Measurements from ENCODE around the gene THAP11. TPM values are rescaled to one million over a fixed set of nuclear protein-coding genes. Genes with fewer than 3 reads are reported as not detected.

THAP11 gene
- total and polyA plus RNA-seq, 2 of the 13 experiments (the other 11 are each of a cell fraction or from before 2014, with no cell fraction given), result 44.2 to 53.4 TPM

DNA sequence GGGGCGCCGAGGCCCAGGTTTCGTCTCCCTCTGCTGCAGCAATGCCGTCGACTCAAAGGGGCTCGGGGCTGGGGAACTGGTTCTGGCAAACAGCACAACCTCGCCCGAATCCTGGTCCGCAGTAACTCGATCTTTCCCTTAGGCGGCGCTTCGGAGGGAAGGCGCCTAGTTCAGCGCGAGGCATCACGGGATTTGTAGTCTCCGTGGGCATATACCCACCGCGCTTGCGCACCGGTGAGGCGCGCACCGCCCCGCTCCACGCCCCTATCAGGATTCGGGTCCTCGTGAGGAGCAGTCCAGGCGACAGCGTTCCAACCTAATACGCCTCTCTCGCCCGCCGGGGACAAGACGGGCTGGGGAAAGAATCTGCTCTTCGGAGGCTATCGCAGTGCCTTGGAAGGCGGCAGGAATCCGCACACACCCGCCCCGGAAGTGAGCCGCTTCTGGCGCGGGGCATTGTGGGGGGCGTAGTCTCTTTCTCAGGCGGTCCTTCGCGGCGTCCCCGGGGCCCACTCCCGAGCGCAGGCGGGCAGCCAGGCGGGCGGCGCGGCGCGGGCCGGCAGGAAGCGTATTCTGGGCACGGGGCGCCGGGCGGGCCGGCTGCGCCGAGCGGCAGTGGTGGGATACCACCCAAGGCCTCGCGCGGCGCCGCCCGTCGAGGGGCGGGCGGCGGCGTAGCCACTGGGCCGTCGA, at the start of gene THAP11 (continued):
- TF ChIP-seq, protein P1, sequence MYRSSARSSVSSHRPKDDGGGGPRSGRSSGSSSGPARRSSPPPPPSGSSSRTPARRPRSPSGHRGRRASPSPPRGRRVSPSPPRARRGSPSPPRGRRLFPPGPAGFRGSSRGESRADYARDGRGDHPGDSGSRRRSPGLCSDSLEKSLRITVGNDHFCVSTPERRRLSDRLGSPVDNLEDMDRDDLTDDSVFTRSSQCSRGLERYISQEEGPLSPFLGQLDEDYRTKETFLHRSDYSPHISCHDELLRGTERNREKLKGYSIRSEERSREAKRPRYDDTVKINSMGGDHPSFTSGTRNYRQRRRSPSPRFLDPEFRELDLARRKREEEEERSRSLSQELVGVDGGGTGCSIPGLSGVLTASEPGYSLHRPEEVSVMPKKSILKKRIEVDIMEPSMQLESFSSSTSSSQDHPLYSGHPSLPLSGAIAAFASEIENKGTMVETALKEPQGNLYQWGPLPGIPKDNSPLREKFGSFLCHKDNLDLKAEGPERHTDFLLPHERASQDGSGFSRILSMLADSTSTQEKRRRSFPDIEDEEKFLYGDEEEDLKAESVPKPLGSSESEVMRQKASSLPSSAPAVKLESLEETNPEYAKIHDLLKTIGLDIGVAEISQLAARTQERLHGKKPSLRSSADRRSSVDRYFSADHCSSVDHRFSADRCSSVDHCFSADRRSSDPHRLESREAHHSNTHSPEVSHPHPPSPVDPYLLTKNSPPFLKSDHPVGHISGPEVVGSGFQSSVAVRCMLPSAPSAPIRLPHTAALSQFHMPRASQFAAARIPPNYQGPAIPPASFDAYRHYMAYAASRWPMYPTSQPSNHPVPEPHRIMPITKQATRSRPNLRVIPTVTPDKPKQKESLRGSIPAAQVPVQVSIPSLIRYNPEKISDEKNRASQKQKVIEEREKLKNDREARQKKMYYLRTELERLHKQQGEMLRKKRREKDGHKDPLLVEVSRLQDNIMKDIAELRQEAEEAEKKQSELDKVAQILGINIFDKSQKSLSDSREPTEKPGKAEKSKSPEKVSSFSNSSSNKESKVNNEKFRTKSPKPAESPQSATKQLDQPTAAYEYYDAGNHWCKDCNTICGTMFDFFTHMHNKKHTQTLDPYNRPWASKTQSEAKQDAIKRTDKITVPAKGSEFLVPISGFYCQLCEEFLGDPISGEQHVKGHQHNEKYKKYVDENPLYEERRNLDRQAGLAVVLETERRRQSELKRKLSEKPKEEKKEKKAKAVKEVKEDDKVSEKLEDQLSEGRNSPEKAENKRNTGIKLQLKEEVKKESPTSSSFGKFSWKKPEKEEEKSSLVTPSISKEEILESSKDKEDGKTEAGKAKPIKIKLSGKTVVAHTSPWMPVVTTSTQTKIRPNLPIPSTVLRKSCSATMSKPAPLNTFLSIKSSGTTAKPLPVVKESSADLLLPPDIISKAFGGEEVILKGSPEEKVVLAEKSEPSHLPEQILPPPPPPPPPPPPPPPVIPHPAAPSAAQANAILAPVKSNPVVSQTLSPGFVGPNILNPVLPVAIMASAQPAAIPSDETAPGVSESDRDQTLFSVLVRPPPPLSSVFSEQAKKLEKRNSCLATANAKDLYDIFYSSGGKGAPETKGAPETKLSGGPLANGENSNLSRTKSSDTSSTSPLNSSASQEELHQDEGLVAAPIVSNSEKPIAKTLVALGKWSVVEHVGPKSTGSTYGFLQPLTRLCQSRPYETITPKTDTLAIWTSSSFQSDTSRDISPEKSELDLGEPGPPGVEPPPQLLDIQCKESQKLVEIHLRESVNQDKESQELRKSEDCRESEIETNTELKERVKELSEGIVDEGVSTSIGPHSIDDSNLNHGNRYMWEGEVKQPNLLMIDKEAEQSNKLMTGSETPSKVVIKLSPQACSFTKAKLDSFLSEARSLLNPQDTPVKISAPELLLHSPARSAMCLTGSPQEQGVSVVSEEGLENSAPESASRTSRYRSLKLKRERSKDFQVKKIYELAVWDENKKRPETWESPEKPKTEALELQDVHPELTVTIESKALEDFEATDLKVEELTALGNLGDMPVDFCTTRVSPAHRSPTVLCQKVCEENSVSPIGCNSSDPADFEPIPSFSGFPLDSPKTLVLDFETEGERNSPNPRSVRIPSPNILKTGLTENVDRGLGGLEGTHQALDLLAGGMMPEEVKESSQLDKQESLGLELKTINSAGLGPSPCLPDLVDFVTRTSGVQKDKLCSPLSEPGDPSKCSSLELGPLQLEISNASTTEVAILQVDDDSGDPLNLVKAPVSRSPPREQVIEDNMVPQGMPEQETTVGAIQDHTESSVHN (CRISPR knock-in tag; IDR thresholded peaks at IDR 0.05), result no peak
- TF ChIP-seq SMARCC2 (IDR thresholded peaks at IDR 0.05), result no peak
- TF ChIP-seq, protein P2, sequence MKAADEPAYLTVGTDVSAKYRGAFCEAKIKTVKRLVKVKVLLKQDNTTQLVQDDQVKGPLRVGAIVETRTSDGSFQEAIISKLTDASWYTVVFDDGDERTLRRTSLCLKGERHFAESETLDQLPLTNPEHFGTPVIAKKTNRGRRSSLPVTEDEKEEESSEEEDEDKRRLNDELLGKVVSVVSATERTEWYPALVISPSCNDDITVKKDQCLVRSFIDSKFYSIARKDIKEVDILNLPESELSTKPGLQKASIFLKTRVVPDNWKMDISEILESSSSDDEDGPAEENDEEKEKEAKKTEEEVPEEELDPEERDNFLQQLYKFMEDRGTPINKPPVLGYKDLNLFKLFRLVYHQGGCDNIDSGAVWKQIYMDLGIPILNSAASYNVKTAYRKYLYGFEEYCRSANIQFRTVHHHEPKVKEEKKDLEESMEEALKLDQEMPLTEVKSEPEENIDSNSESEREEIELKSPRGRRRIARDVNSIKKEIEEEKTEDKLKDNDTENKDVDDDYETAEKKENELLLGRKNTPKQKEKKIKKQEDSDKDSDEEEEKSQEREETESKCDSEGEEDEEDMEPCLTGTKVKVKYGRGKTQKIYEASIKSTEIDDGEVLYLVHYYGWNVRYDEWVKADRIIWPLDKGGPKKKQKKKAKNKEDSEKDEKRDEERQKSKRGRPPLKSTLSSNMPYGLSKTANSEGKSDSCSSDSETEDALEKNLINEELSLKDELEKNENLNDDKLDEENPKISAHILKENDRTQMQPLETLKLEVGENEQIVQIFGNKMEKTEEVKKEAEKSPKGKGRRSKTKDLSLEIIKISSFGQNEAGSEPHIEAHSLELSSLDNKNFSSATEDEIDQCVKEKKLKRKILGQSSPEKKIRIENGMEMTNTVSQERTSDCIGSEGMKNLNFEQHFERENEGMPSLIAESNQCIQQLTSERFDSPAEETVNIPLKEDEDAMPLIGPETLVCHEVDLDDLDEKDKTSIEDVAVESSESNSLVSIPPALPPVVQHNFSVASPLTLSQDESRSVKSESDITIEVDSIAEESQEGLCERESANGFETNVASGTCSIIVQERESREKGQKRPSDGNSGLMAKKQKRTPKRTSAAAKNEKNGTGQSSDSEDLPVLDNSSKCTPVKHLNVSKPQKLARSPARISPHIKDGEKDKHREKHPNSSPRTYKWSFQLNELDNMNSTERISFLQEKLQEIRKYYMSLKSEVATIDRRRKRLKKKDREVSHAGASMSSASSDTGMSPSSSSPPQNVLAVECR (CRISPR knock-in tag; IDR thresholded peaks at IDR 0.05; ENCODE audit: borderline replicate concordance), result peak; percentile 80; the same call in 1 of the 2 replicates
- no peak for TF ChIP-seq KDM1A (CRISPR knock-in tag; IDR thresholded peaks at IDR 0.05)
- TF ChIP-seq, protein P3, sequence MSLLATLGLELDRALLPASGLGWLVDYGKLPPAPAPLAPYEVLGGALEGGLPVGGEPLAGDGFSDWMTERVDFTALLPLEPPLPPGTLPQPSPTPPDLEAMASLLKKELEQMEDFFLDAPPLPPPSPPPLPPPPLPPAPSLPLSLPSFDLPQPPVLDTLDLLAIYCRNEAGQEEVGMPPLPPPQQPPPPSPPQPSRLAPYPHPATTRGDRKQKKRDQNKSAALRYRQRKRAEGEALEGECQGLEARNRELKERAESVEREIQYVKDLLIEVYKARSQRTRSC (CRISPR knock-in tag; IDR thresholded peaks at IDR 0.05; ENCODE audit: low read depth), result no peak
- no peak for TF ChIP-seq ZBTB7A (CRISPR knock-in tag; IDR thresholded peaks at IDR 0.05)
- peak; percentile 76; the same call in 1 of the 2 replicates for TF ChIP-seq PHF8 (CRISPR knock-in tag; IDR thresholded peaks at IDR 0.05)
- no peak for TF ChIP-seq ZNF781 (CRISPR knock-in tag; IDR thresholded peaks at IDR 0.05; ENCODE audit: borderline replicate concordance, not compliant biosample characterization)
- peak; percentile 61; the same call in 1 of the 2 replicates for TF ChIP-seq CCDC6 (CRISPR knock-in tag; IDR thresholded peaks at IDR 0.05)
- 0 out of 2 replicates have a peak, but pooled peaks have one; percentile 58 for TF ChIP-seq GLI4 (CRISPR knock-in tag; IDR thresholded peaks at IDR 0.05; ENCODE audit: borderline replicate concordance)
- TF ChIP-seq NRL (CRISPR knock-in tag; IDR thresholded peaks at IDR 0.05; ENCODE audit: borderline replicate concordance), result peak; percentile 57; the same call in 1 of the 2 replicates
- TF ChIP-seq ZNF30 (CRISPR knock-in tag; IDR thresholded peaks at IDR 0.05), result no peak
- TF ChIP-seq TCF7L2 (IDR thresholded peaks at IDR 0.05; ENCODE audit: low read depth, low read length), result no peak
- peak; percentile 98 for TF ChIP-seq ZNF788 (CRISPR knock-in tag; IDR thresholded peaks at IDR 0.05; ENCODE audit: borderline replicate concordance)

Data from HepG2 (cell line).